Lung (tissue), 12 donors: ENCODE results near the gene PXDN. TPM values are rescaled to one million over a fixed set of nuclear protein-coding genes. Genes with fewer than 3 reads are reported as not detected.

ENCODE experiments used
- ATAC-seq: fragments of 200-7000 bp; cut with Tn5 transposase; one replicate; pipeline ENCODE4 v1.9.1; 2020; ENCODE audit warnings: moderate number of reproducible peaks; ENCODE audit not compliant: insufficient read depth, low FRiP score
- DNase-seq, 3 donors: peaks; one replicate each; pipeline ENCODE4 v3.0.0-alpha.2; 2013 to 2017
- H3K27ac ChIP-seq, 2 donors: one replicate each; pipeline ENCODE4 v1.5.1; 2013; ENCODE audit warnings: mild to moderate bottlenecking in 2 of 2, moderate library complexity in 2 of 2, control low read depth in 1 of 2, inconsistent platforms in 1 of 2, low read depth in 1 of 2, low read length in 1 of 2
- H3K27me3 ChIP-seq, 3 donors: one replicate each; pipeline ENCODE4 v1.5.1; 2013; ENCODE audit warnings: low read length in 2 of 3; ENCODE audit not compliant: control insufficient read depth in 3 of 3, insufficient read depth in 3 of 3
- H3K36me3 ChIP-seq, 4 donors: one replicate each; pipeline ENCODE4 v1.5.1; 2013; ENCODE audit warnings: low read length in 4 of 4, mild to moderate bottlenecking in 1 of 4, moderate library complexity in 1 of 4; ENCODE audit not compliant: control insufficient read depth in 4 of 4, insufficient read depth in 4 of 4
- H3K4me1 ChIP-seq, 5 donors: one replicate each; pipeline ENCODE4 v1.5.1; 2013; ENCODE audit warnings: low read length in 5 of 5, mild to moderate bottlenecking in 2 of 5, moderate library complexity in 1 of 5; ENCODE audit not compliant: control insufficient read depth in 5 of 5, insufficient read depth in 5 of 5
- H3K4me3 ChIP-seq: one replicate; pipeline ENCODE4 v1.5.1; 2013; ENCODE audit warnings: mild to moderate bottlenecking, control low read depth, moderate library complexity
- H3K9ac ChIP-seq, 2 donors: one replicate each; pipeline ENCODE4 v1.5.1; 2013; ENCODE audit warnings: low read length in 2 of 2, control low read depth in 1 of 2; ENCODE audit not compliant: insufficient read depth in 1 of 2
- H3K9me3 ChIP-seq, 4 donors: one replicate each; pipeline ENCODE4 v1.5.1; 2013; ENCODE audit warnings: low read length in 3 of 4, mild to moderate bottlenecking in 1 of 4, moderate library complexity in 1 of 4; ENCODE audit not compliant: control insufficient read depth in 4 of 4, insufficient read depth in 3 of 4
- WGBS, 2 donors: extraction: QIAGEN DNeasy Blood & Tissue Kit; methylation state at CpG; one replicate each; pipeline ENCODE4 v1.1.7; 2013; 5-methylcytosine and 5-hydroxymethylcytosine counted together
- polyA plus RNA-seq, 2 donors: library from polyadenylated mRNA; stranded (reverse); fragments of 200-250 nt; gene quantifications; one replicate each; pipeline ENCODE4 v1.2.1, GENCODE V29; 2013
- total RNA-seq, 2 donors: library from RNA; depleted of rRNA in 1 of 2; stranded (reverse); fragments of >200 nt in 1 of 2; gene quantifications; one replicate each; pipeline ENCODE4 v1.2.1, GENCODE V29; 2014 to 2021
- TF ChIP-seq, protein P1 (sequence below): IDR thresholded peaks from 2 replicates; pipeline ENCODE4 v1.5.1; 2012; ENCODE audit warnings: mild to moderate bottlenecking; ENCODE audit errors: control extremely low read depth, extremely low read depth
- donor health status: control.
- donor health status: control.
- donor health status: Bipolar disorder and iron deficiency.
- donor health status: healthy.
- donor health status: DM: yes; HTN: yes; CAD: no.

Gene PXDN
- total and polyA plus RNA-seq, 4 donors, result 10.6 to 198 (median 45.1) TPM

- TF ChIP-seq, protein P1, sequence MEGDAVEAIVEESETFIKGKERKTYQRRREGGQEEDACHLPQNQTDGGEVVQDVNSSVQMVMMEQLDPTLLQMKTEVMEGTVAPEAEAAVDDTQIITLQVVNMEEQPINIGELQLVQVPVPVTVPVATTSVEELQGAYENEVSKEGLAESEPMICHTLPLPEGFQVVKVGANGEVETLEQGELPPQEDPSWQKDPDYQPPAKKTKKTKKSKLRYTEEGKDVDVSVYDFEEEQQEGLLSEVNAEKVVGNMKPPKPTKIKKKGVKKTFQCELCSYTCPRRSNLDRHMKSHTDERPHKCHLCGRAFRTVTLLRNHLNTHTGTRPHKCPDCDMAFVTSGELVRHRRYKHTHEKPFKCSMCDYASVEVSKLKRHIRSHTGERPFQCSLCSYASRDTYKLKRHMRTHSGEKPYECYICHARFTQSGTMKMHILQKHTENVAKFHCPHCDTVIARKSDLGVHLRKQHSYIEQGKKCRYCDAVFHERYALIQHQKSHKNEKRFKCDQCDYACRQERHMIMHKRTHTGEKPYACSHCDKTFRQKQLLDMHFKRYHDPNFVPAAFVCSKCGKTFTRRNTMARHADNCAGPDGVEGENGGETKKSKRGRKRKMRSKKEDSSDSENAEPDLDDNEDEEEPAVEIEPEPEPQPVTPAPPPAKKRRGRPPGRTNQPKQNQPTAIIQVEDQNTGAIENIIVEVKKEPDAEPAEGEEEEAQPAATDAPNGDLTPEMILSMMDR, result no peak
- 65 to 76% methylated on average over 4 of the region's 4 CpGs for WGBS, 2 donors
- Histone ChIP-seq H3K4me3 (no peak overlapping the region), H3K36me3 (peaks cover 0 to 2% (median 0%) of the 10 kb centered on the region in 4 donors), H3K27me3 (no peaks in the 10 kb centered on the region), H3K9me3 (no peaks in the 10 kb centered on the region), H3K27ac (no peak overlapping the region), H3K4me1 (peaks cover 0 to 29% (median 13%) of the 10 kb centered on the region in 5 donors), H3K9ac (no peak overlapping the region)
- DNase-seq, result peak in 1 of 3 donors; percentile 10
- ATAC-seq, result no peak
Observed at GRCh38 chr2:1723397-1724042, 20.8 kb downstream of the PXDN start.

- no peaks in the 10 kb centered on the region for H3K9me3 ChIP-seq
- WGBS, 2 donors, result 85 to 89% methylated on average over 3 of the region's 3 CpGs
- no peaks in the 10 kb centered on the region for H3K27me3 ChIP-seq
- H3K36me3 ChIP-seq, result peaks cover 0 to 2% (median 0%) of the 10 kb centered on the region in 4 donors
- no peak overlapping the region for H3K9ac ChIP-seq
- H3K4me1 ChIP-seq, result peaks cover 0 to 21% (median 9%) of the 10 kb centered on the region in 5 donors
- ATAC-seq (no peak), DNase-seq (no peak)
- no peak overlapping the region for H3K27ac ChIP-seq
- H3K4me3 ChIP-seq, result no peak overlapping the region
- TF ChIP-seq, protein P1, result no peak
Observed at GRCh38 chr2:1722692-1723091, 21.6 kb downstream of the PXDN start.

- 72 to 89% methylated on average over 16 of the region's 16 CpGs for WGBS, 2 donors
- no peak for ATAC-seq
- Histone ChIP-seq H3K9ac (no peak overlapping the region), H3K4me1 (peaks cover 0 to 14% (median 7%) of the 10 kb centered on the region in 5 donors), H3K4me3 (no peak overlapping the region), H3K9me3 (no peaks in the 10 kb centered on the region), H3K27me3 (no peaks in the 10 kb centered on the region), H3K36me3 (peaks cover 0 to 2% (median 0%) of the 10 kb centered on the region in 4 donors), H3K27ac (peak overlapping the region; percentile 68 to 86)
- DNase-seq, result no peak
- TF ChIP-seq, protein P1, result no peak
Observed at GRCh38 chr2:1721706-1722646, 22.3 kb downstream of the PXDN start.
